ENCODE data around the gene SCRT2.
"Not testable (repeated sequence)": the region's sequence is repeated elsewhere in the genome, so short reads cannot be mapped to it uniquely, and the experiment has no call there.

Gene SCRT2

DNA sequence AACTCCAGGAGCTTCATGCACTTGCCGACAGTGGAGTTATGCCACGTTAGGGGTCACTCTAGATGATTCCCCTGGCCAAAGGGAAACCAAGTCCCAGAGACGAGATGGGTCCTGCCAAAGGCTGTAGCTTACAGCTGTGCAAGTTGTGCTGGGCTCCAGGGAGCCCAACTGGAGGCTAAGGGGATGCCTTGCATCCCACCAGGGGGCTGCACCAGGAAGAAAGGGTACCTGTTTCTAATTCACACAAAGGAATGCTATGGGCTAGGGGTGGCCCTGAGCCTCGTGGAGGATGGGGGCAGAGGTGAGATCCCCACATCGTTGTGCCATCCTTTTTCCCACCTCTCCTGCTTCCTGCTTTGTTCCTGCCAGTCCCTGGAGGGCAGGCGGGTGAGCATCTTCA is 23.7 kb upstream of the SCRT2 start:
- DNase-seq (ENCODE audit: insufficient read length): no peak
- TF ChIP-seq TAF1 (IDR thresholded peaks at IDR 0.05; ENCODE audit: borderline replicate concordance, low read depth, low read length) (no peak), POLR2A (IDR thresholded peaks at IDR 0.05; ENCODE audit: low read depth, low read length) (no peak), POLR2AphosphoS5 (IDR thresholded peaks at IDR 0.05; ENCODE audit: low read depth, low read length) (no peak)
- no peak for FAIRE-seq

DNA sequence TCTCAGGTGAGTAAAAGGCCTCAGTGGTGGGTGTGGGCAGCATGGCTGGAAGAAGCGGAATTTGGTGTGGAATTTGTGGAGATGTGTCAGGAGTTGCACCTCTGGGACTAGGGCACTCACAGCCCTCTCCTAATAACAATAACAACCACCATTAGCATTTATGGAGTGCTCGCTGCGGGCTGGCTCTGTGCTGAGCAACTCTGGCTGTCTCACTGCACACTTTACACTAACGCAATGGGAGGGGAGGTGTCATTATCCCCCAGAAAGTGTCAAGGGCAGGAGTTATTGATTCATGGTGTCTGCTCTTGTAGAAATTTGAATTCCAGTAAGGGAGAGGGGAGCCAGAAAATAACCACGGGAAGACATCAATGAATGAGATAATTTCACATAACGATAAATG is 22.7 kb upstream of the SCRT2 start:
- FAIRE-seq (no peak), DNase-seq (ENCODE audit: insufficient read length) (no peak)

GRCh38 chr20:697826-698225 is 22.2 kb upstream of the SCRT2 start:
- FAIRE-seq (no peak), DNase-seq (ENCODE audit: insufficient read length) (no peak)
- TF ChIP-seq POLR2AphosphoS5 (IDR thresholded peaks at IDR 0.05; ENCODE audit: low read depth, low read length) (no peak), TAF1 (IDR thresholded peaks at IDR 0.05; ENCODE audit: borderline replicate concordance, low read depth, low read length) (no peak), POLR2A (IDR thresholded peaks at IDR 0.05; ENCODE audit: low read depth, low read length) (no peak)

More for the DNA sequence above, 22.7 kb upstream of the SCRT2 start:
- TF ChIP-seq TAF1 (IDR thresholded peaks at IDR 0.05; ENCODE audit: borderline replicate concordance, low read depth, low read length): no peak

GRCh38 chr20:695165-695866 is 19.7 kb upstream of the SCRT2 start:
- DNase-seq (ENCODE audit: insufficient read length) (no peak), FAIRE-seq (no peak)
- TF ChIP-seq TAF1 (IDR thresholded peaks at IDR 0.05; ENCODE audit: borderline replicate concordance, low read depth, low read length) (no peak), POLR2A (IDR thresholded peaks at IDR 0.05; ENCODE audit: low read depth, low read length) (no peak), POLR2AphosphoS5 (IDR thresholded peaks at IDR 0.05; ENCODE audit: low read depth, low read length) (no peak)

- TF ChIP-seq POLR2AphosphoS5 (IDR thresholded peaks at IDR 0.05; ENCODE audit: low read depth, low read length): no peak
- no peak for TF ChIP-seq TAF1 (IDR thresholded peaks at IDR 0.05; ENCODE audit: borderline replicate concordance, low read depth, low read length)
- TF ChIP-seq POLR2A (IDR thresholded peaks at IDR 0.05; ENCODE audit: low read depth, low read length): no peak
Measured at GRCh38 chr20:694496-694895, 18.9 kb upstream of the SCRT2 start.

GRCh38 chr20:693786-694185 is 18.2 kb upstream of the SCRT2 start:
- not testable (repeated sequence) for DNase-seq (ENCODE audit: insufficient read length); FAIRE-seq

More at GRCh38 chr20:694496-694895, 18.9 kb upstream of the SCRT2 start:
- DNase-seq (ENCODE audit: insufficient read length): no peak
- no peak for FAIRE-seq

GRCh38 chr20:692044-692443 is 16.4 kb upstream of the SCRT2 start:
- DNase-seq (ENCODE audit: insufficient read length): no peak
- no peak for FAIRE-seq
- no peak for TF ChIP-seq POLR2A (IDR thresholded peaks at IDR 0.05; ENCODE audit: low read depth, low read length)
- no peak for TF ChIP-seq TAF1 (IDR thresholded peaks at IDR 0.05; ENCODE audit: borderline replicate concordance, low read depth, low read length)
- TF ChIP-seq POLR2AphosphoS5 (IDR thresholded peaks at IDR 0.05; ENCODE audit: low read depth, low read length): no peak

DNA sequence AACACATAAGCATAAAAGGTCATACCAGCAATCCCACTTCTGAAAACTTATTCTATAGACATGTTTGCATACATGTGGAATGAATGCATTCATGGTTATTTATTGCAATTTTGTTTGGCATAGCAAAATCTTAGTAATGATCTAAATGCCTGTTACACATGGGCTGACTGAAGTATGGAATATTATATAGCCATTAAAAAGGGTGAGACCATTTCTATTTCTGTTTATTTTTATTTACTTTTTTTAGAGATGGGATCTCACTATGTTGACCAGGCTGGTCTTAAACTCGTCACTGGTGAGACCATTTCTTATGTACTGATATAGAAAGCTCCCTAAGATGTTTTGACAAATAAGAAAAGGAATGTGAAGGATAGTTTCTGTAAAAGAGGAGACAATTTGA is 14.3 kb upstream of the SCRT2 start:
- FAIRE-seq: no peak
- TF ChIP-seq TAF1 (IDR thresholded peaks at IDR 0.05; ENCODE audit: borderline replicate concordance, low read depth, low read length) (no peak), POLR2AphosphoS5 (IDR thresholded peaks at IDR 0.05; ENCODE audit: low read depth, low read length) (no peak), POLR2A (IDR thresholded peaks at IDR 0.05; ENCODE audit: low read depth, low read length) (no peak)
- no peak for DNase-seq (ENCODE audit: insufficient read length)

DNA sequence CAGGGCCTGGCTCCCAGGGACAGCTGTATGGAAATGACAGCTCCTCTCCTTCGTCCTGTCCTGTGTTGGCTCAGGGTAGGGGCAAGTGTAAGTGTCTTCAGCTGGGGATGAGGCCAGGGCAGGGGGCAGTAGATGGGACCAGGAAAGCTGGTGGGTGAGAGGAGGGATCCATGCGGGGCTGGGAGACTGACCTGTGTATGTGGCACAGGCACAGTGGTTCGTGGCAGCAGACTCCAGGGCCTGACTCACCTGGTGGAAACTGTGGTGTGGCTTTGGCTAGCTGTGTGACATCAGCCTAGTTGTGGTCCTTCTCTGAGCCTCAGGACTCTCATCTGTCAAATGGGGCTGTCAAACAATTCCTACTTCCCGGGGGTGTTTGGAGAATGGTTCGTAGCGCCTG is 13.7 kb upstream of the SCRT2 start:
- FAIRE-seq (no peak), DNase-seq (ENCODE audit: insufficient read length) (no peak)
- TF ChIP-seq TAF1 (IDR thresholded peaks at IDR 0.05; ENCODE audit: borderline replicate concordance, low read depth, low read length): no peak
- TF ChIP-seq POLR2A (IDR thresholded peaks at IDR 0.05; ENCODE audit: low read depth, low read length): no peak
- no peak for TF ChIP-seq POLR2AphosphoS5 (IDR thresholded peaks at IDR 0.05; ENCODE audit: low read depth, low read length)

DNA sequence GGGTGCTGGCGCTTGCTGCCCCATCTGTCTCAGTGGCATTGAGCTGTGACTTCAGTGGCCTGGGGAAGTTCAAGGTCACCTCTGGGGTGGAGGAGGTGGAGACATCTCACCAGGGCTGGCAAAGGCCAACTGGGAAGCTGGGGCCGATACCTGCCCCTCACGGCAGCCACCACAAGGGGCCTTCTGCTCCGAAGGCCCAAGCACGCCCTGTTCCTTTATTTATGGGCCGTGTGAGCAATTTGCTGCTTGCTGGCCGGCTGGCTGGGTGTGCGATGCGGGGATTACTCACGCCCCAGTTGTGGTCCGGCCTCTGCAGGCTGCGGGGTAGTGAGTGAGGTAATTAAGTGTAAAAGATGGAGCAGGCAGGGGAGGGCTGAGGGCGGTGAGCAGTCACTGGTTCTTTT is 13.2 kb upstream of the SCRT2 start:
- FAIRE-seq: no peak
- TF ChIP-seq TAF1 (IDR thresholded peaks at IDR 0.05; ENCODE audit: borderline replicate concordance, low read depth, low read length) (no peak), POLR2A (IDR thresholded peaks at IDR 0.05; ENCODE audit: low read depth, low read length) (no peak), POLR2AphosphoS5 (IDR thresholded peaks at IDR 0.05; ENCODE audit: low read depth, low read length) (no peak)
- DNase-seq (ENCODE audit: insufficient read length): no peak

DNA sequence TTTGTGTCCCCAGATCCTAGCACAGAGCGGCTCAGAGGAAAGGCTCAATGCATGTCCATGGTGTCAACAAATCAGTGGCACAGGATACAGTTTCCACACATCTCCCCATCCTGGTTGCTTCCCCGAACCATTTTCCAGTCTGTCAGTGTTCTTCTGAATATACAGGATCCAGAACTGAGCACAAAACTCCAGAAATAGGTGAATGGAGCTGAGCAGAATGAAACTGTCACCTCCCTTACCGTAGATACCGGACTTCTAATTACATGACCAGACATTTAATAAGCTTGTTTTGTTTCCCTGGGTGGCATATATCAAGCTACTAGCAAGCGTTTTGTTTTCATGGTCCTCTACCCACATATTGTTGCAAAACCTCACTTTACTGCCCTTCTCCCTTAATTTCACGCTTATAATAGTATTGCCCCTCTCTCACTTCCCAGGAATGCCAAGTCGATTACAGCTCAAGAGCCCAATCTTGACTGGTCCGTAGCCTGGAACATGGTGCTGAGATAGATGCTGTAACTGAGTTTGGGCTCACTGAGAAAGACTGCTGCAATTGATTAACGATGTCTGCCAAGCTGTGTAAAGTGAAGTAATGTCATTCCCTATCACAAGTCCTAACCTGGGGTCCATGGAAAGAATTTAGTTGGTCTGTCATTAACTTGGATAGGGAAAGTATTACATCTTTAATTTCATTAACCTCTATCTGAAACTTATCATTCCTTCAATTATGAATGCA is 12.0 kb upstream of the SCRT2 start:
- TF ChIP-seq TAF1 (IDR thresholded peaks at IDR 0.05; ENCODE audit: borderline replicate concordance, low read depth, low read length): no peak
- no peak for FAIRE-seq
- no peak for DNase-seq (ENCODE audit: insufficient read length)

GRCh38 chr20:684676-685319 is 9.2 kb upstream of the SCRT2 start:
- FAIRE-seq (no peak), DNase-seq (ENCODE audit: insufficient read length) (no peak)
- TF ChIP-seq TAF1 (IDR thresholded peaks at IDR 0.05; ENCODE audit: borderline replicate concordance, low read depth, low read length) (no peak), POLR2A (IDR thresholded peaks at IDR 0.05; ENCODE audit: low read depth, low read length) (no peak), POLR2AphosphoS5 (IDR thresholded peaks at IDR 0.05; ENCODE audit: low read depth, low read length) (no peak)
